Measurements from ENCODE around the gene PPP2R1B. TPM values are rescaled to one million over a fixed set of nuclear protein-coding genes. Genes with fewer than 3 reads are reported as not detected.
A peak's percentile ranks its signal among the peaks of the same experiment; 100 is the strongest.

PPP2R1B gene
- total and polyA plus RNA-seq, 11 donors: 4.2 to 99.9 (median 7.9) TPM

DNA sequence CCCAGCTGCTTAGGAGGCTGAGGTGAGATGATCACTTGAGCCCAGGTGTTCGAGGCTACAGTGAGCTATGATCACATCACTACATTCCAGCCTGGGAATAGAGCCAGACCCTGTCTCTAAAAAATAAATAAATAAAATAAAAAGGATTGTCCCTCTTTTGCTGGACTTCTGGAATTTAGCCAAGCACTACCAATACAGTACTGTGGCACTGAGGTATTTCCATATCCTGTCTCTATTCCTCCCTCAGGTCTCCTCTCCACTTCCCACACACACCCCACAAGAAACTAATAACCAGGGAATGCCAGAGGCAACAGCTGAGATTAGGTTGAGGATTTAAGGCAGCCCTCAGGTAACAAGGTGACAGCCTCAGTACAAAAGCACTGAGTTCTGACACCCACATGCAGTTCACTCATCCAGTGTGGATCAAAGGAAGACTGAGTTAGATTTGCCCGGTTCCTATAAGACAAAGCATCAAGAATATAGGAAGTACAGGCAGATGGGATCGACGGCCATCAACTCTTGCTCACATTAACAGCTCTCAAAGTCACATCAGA, 4.5 kb upstream of the PPP2R1B start:
- H3K27ac ChIP-seq: no peak overlapping the region
- DNase-seq (no peak), ATAC-seq (no peak)
- H3K27me3 ChIP-seq: no peaks in the 10 kb centered on the region
- WGBS, 4 donors: 88 to 94% (median 91%) methylated on average over 4 of the region's 4 CpGs
- H3K4me1 ChIP-seq: peaks cover 0 to 23% (median 15%) of the 10 kb centered on the region in 12 donors
- TF ChIP-seq POLR2A (IDR thresholded peaks at IDR 0.05) (no peak), CTCF (IDR thresholded peaks at IDR 0.05) (no peak)
- intact Hi-C loops (cut with DNase I): loop anchor here in 1 of 10 donors (10.0 kb wide), 1 partner anchor 56 kb away; no protein-coding TSS in a partner anchor
- no peak overlapping the region for H3K4me3 ChIP-seq
- no peaks in the 10 kb centered on the region for H3K9me3 ChIP-seq
- no peaks in the 10 kb centered on the region for H3K36me3 ChIP-seq

- no peaks in the 10 kb centered on the region for H3K9me3 ChIP-seq
- DNase-seq (no peak), ATAC-seq (peak in 3 of 4 donors; percentile 25 to 52 (median 47))
- peak overlapping the region; percentile 66 to 99 (median 90) for H3K4me3 ChIP-seq
- H3K27me3 ChIP-seq: no peaks in the 10 kb centered on the region
- TF ChIP-seq CTCF (IDR thresholded peaks at IDR 0.05): no peak
- no peak for TF ChIP-seq POLR2A (IDR thresholded peaks at IDR 0.05)
- H3K4me1 ChIP-seq: peaks cover 0 to 46% (median 17%) of the 10 kb centered on the region in 12 donors
- intact Hi-C loops (cut with DNase I): loop anchor here in 7 of 10 donors (2.0 to 10.0 kb wide), 4 partner anchors 34 to 164 kb away; partner anchors contain the start of gene SIK2 (in 3 of the 7)
- 1 to 2% (median 1%) methylated on average over 7 of the region's 7 CpGs for WGBS, 4 donors
- peak overlapping the region; percentile 66 to 91 (median 84) for H3K27ac ChIP-seq
- peaks cover 0 to 30% (median 28%) of the 10 kb centered on the region in 9 donors for H3K36me3 ChIP-seq
These were observed 599 bp upstream of the PPP2R1B start for GRCh38 chr11:111766834-111767142.

GRCh38 chr11:111765320-111765983, 737 bp downstream of the PPP2R1B start:
- TF ChIP-seq POLR2A (IDR thresholded peaks at IDR 0.05): no peak
- TF ChIP-seq CTCF (IDR thresholded peaks at IDR 0.05): no peak
- DNase-seq (peak in 1 of 5 donors; percentile 28), ATAC-seq (peak; percentile 12 to 61 (median 49))
- peak overlapping the region; percentile 66 to 91 (median 84) for H3K27ac ChIP-seq
- H3K4me1 ChIP-seq: peaks cover 0 to 55% (median 17%) of the 10 kb centered on the region in 12 donors
- no peaks in the 10 kb centered on the region for H3K27me3 ChIP-seq
- 4 to 8% (median 6%) methylated on average over 21 to 28 of the region's 28 CpGs for WGBS, 4 donors
- H3K9me3 ChIP-seq: no peaks in the 10 kb centered on the region
- peak overlapping the region; percentile 66 to 99 (median 90) for H3K4me3 ChIP-seq
- peaks cover 0 to 43% (median 41%) of the 10 kb centered on the region in 9 donors for H3K36me3 ChIP-seq
- intact Hi-C loops (cut with DNase I): loop anchor here in 7 of 10 donors (5.0 to 10.0 kb wide), 3 partner anchors 33 to 163 kb away; partner anchors contain the start of gene SIK2 (in 1 of the 7)

GRCh38 chr11:111764621-111765020, 1.6 kb downstream of the PPP2R1B start:
- H3K4me1 ChIP-seq: peaks cover 0 to 63% (median 19%) of the 10 kb centered on the region in 12 donors
- no peaks in the 10 kb centered on the region for H3K27me3 ChIP-seq
- no peak for ATAC-seq
- DNase-seq: no peak
- no peak for TF ChIP-seq POLR2A (IDR thresholded peaks at IDR 0.05)
- no peak for TF ChIP-seq CTCF (IDR thresholded peaks at IDR 0.05)
- no peak overlapping the region for H3K27ac ChIP-seq
- intact Hi-C loops (cut with DNase I): loop anchor here in 7 of 10 donors (5.0 to 10.0 kb wide), 3 partner anchors 32 to 162 kb away; partner anchors contain the start of gene SIK2 (in 1 of the 7)
- peaks cover 0 to 52% (median 50%) of the 10 kb centered on the region in 9 donors for H3K36me3 ChIP-seq
- peak overlapping the region in 8 of 12 donors; percentile 86 to 99 (median 94) for H3K4me3 ChIP-seq
- 49 to 66% (median 65%) methylated on average over 1 of the region's 1 CpG for WGBS, 4 donors
- no peaks in the 10 kb centered on the region for H3K9me3 ChIP-seq
